Neural cell (in vitro differentiated cells): Measurements from ENCODE around the gene TGFA.

Source experiments
- CTCF ChIP-seq: fragments of 450-650 bp; IDR thresholded peaks from 2 replicates; pipeline ENCODE4 v1.5.1; 2014; ENCODE audit warnings: antibody characterized with exemption, mild to moderate bottlenecking, moderate library complexity; ENCODE audit not compliant: poor library complexity, severe bottlenecking
- EZH2 ChIP-seq: fragments of 200-600, 300-800 bp; shearing (Covaris generic), sonication (generic); IDR thresholded peaks from 2 replicates; pipeline ENCODE4 v1.6.1; 2014; ENCODE audit warnings: antibody characterized with exemption, low read length, borderline replicate concordance, mild to moderate bottlenecking; ENCODE audit not compliant: insufficient read depth, poor library complexity, severe bottlenecking
- MXI1 ChIP-seq: fragments of 450-650 bp; conservative IDR thresholded peaks from 2 replicates; pipeline ENCODE4 v1.6.1; 2014; ENCODE audit warnings: antibody characterized with exemption, mild to moderate bottlenecking; ENCODE audit not compliant: poor library complexity, severe bottlenecking
- POLR2AphosphoS5 ChIP-seq: IDR thresholded peaks from 2 replicates; pipeline ENCODE4 v1.6.1; 2012
- REST ChIP-seq: IDR thresholded peaks from 2 replicates; pipeline ENCODE4 v1.6.1; 2012; ENCODE audit warnings: borderline replicate concordance
- SMC3 ChIP-seq: fragments of 450-650 bp; conservative IDR thresholded peaks from 2 replicates; pipeline ENCODE4 v1.6.1; 2014; ENCODE audit warnings: antibody characterized with exemption, mild to moderate bottlenecking, moderate library complexity; ENCODE audit not compliant: poor library complexity

- TF ChIP-seq CTCF (no peak), SMC3 (no peak), EZH2 (no peak), REST (no peak), POLR2AphosphoS5 (no peak), MXI1 (no peak)
Measured at GRCh38 chr2:70525032-70525431, 28.6 kb downstream of the TGFA start.
